Sigmoid colon (tissue), 4 donors: ENCODE measurements around the gene E2F2.

Experiments used
- EP300 ChIP-seq, 4 donors: sonication (generic); formaldehyde crosslinking; IDR thresholded peaks; one replicate each; pipeline ENCODE4 v1.6.1; 2017; ENCODE audit warnings: antibody characterized with exemption in 4 of 4
- POLR2A ChIP-seq, 2 donors: fragments of 450-650 bp; IDR thresholded peaks; one replicate each; pipeline ENCODE4 v1.6.1; 2016; ENCODE audit warnings: antibody characterized with exemption in 2 of 2, mild to moderate bottlenecking in 2 of 2, moderate library complexity in 2 of 2
- POLR2AphosphoS5 ChIP-seq, 4 donors: sonication (generic); formaldehyde crosslinking; IDR thresholded peaks; one replicate each; pipeline ENCODE4 v1.6.1; 2017; ENCODE audit warnings: antibody characterized with exemption in 4 of 4
- TF ChIP-seq, protein P1 (sequence below), 4 experiments: fragments of 450-650 bp in 3 of 4; fragments of 200-600 bp in 1 of 4; IDR thresholded peaks; one replicate each; pipeline ENCODE4 v1.5.1; 2016 to 2019; ENCODE audit warnings: antibody characterized with exemption in 4 of 4, mild to moderate bottlenecking in 3 of 4, moderate library complexity in 2 of 4

DNA sequence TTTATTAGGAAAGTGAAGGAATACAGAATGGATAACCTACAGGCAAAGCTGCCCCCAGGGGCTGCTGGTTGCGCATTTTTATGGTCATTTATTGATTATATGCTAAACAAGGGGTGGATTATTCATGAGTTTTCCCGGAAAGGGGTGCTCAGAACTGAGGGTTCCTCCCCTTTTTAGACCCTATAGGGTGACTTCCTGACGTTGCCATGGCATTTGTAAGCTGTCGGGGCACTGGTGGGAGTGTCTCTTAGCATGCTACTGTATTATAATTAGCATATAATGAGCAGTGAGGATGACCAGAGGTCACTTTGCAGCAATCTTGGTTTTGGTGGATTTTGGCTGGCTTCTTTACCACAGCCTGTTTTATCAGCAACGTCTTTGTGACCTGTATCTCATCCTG lies 41.2 kb downstream of the E2F2 start:
- TF ChIP-seq, protein P1, sequence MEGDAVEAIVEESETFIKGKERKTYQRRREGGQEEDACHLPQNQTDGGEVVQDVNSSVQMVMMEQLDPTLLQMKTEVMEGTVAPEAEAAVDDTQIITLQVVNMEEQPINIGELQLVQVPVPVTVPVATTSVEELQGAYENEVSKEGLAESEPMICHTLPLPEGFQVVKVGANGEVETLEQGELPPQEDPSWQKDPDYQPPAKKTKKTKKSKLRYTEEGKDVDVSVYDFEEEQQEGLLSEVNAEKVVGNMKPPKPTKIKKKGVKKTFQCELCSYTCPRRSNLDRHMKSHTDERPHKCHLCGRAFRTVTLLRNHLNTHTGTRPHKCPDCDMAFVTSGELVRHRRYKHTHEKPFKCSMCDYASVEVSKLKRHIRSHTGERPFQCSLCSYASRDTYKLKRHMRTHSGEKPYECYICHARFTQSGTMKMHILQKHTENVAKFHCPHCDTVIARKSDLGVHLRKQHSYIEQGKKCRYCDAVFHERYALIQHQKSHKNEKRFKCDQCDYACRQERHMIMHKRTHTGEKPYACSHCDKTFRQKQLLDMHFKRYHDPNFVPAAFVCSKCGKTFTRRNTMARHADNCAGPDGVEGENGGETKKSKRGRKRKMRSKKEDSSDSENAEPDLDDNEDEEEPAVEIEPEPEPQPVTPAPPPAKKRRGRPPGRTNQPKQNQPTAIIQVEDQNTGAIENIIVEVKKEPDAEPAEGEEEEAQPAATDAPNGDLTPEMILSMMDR (IDR thresholded peaks at IDR 0.05) = no peak
- TF ChIP-seq EP300 (IDR thresholded peaks at IDR 0.05) (no peak), POLR2A (IDR thresholded peaks at IDR 0.05) (no peak), POLR2AphosphoS5 (IDR thresholded peaks at IDR 0.05) (no peak)
